ENCODE results near the gene RBM4B.

- no peak for TF ChIP-seq EP300 (IDR thresholded peaks at IDR 0.05)
- TF ChIP-seq CTCF (IDR thresholded peaks at IDR 0.05): no peak
- TF ChIP-seq POLR2A (IDR thresholded peaks at IDR 0.05; ENCODE audit: low read depth): no peak
- TF ChIP-seq POLR2AphosphoS5 (IDR thresholded peaks at IDR 0.05): no peak
Observed at GRCh38 chr11:66713746-66714480, 36.2 kb upstream of the RBM4B start.
